Muscle layer of duodenum (tissue), 2 donors: ENCODE data around the gene SIGLEC10.
A peak's percentile ranks its signal among the peaks of the same experiment; 100 is the strongest.
"Not testable (repeated sequence)": the region's sequence is repeated elsewhere in the genome, so short reads cannot be mapped to it uniquely, and the experiment has no call there.

Experiments used
- H3K27ac ChIP-seq: one replicate; pipeline ENCODE4 v1.7.0; 2013; ENCODE audit warnings: mild to moderate bottlenecking, low read length
- H3K27me3 ChIP-seq: one replicate; pipeline ENCODE4 v1.7.0; 2013; ENCODE audit warnings: low read depth, mild to moderate bottlenecking, control low read depth, low read length
- H3K36me3 ChIP-seq, 2 donors: one replicate each; pipeline ENCODE4 v1.7.0; 2013; ENCODE audit warnings: low read length in 2 of 2, control low read depth in 1 of 2, mild to moderate bottlenecking in 1 of 2; ENCODE audit not compliant: insufficient read depth in 2 of 2, control insufficient read depth in 1 of 2
- H3K4me1 ChIP-seq, 2 donors: one replicate each; pipeline ENCODE4 v1.7.0; 2013; ENCODE audit warnings: low read length in 2 of 2, mild to moderate bottlenecking in 2 of 2, control low read depth in 1 of 2, moderate library complexity in 1 of 2; ENCODE audit not compliant: insufficient read depth in 2 of 2, control insufficient read depth in 1 of 2
- H3K4me3 ChIP-seq, 2 donors: one replicate each; pipeline ENCODE4 v1.7.0; 2013; ENCODE audit warnings: low read length in 2 of 2, low read depth in 1 of 2, mild to moderate bottlenecking in 1 of 2
- H3K9me3 ChIP-seq, 2 donors: one replicate each; pipeline ENCODE4 v1.7.0; 2013; ENCODE audit warnings: low read length in 2 of 2, control low read depth in 1 of 2, mild to moderate bottlenecking in 1 of 2; ENCODE audit not compliant: control insufficient read depth in 1 of 2
- donor health status: healthy.

Gene SIGLEC10

DNA sequence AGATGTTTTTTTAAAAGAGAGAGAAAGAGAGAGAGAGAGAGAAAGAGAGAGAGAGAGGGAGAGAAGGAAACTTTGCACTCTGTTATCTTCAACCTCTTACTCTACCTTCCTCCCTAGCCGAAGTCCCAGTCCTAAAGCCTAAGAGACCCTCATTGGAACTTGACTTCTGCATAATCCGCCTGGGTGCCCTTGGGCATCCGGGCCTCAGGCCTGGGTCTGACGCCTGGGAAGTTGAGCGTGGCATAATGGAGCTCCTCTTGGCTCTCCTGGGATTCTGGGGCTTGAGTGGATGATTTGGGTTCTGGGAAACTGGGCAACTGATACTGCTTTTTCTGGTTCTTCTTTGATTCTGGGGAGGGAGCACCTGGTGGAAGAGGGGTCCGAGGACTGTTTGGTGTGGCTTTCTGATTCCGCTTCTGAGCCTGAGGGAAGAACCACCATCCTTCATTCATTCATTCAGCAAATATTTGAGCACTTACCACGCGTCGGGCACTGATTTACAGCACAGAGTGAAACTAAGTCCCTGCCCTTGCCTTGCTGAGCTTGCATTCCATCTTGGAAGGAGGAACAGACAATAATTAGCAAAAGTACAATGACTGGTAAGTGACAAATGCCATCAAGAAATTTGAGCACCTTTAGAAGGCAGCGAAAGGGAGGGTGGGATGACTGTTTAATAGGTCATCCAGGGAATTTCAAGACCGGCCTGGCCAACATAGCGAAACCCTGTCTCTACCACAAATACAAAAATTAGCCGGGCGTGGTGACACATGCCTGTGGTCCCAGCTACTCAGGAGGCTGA is 6.3 kb downstream of the SIGLEC10 start:
- Histone ChIP-seq H3K27ac (no peak overlapping the region), H3K36me3 (no peaks in the 10 kb centered on the region), H3K9me3 (no peaks in the 10 kb centered on the region), H3K4me3 (no peak overlapping the region), H3K27me3 (no peaks in the 10 kb centered on the region), H3K4me1 (peaks cover 0 to 3% of the 10 kb centered on the region in 2 donors)

DNA sequence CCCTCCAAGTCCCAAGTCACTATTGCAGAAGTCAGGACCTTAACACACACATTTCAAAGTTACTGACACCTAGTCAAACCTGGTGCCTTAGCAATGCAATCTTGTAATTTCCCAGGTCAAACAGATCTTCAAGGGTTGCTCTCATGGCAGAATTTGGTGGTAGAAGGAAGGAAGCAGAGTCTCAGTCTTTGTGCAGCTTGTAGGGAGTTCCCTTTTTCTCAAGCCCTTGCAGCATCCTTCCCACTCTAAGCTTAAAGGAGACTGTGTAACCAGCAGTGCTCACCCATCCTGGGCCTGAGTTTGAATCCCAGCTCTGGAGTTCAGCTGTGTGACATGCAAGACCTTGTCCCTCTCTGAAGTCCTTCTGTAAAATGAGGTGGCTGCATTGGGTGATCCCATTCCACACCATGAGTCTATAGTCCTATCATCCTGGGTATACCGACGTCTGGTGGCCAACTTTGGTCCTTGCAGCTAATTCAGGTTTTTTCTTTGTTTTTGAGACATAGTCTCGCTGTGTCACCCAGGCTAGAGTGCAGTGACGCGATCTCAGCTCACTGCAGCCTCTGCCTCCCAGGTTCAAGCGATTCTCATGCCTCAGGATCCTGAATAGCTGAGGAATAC is 9.8 kb downstream of the SIGLEC10 start:
- no peak overlapping the region for H3K4me3 ChIP-seq
- H3K27me3 ChIP-seq, result no peaks in the 10 kb centered on the region
- no peak overlapping the region for H3K27ac ChIP-seq
- peaks cover 0 to 3% of the 10 kb centered on the region in 2 donors for H3K4me1 ChIP-seq
- no peaks in the 10 kb centered on the region for H3K36me3 ChIP-seq
- peaks cover 0 to 6% of the 10 kb centered on the region in 2 donors for H3K9me3 ChIP-seq

DNA sequence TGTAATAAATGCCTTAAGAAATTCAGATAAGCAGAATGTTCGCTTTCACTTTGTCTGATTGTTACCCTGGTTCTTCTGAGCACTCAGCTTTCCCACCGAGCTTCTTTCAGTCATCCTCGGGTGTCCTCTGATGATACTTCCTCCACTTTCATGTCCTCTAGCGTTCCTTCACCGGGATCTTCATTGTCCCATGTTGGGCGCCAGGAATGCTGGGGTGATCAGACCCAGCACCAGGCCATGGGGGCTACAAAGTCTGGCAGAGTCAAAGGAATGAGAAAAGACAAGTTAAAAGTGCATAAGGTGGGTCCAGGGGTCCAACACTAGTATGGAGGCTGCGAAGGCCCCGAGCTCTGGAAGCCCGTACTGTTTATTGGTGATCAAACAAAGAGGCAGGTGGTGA is 15.3 kb downstream of the SIGLEC10 start:
- Histone ChIP-seq H3K27ac (no peak overlapping the region), H3K4me3 (no peak overlapping the region), H3K4me1 (no peaks in the 10 kb centered on the region), H3K27me3 (no peaks in the 10 kb centered on the region), H3K9me3 (peaks cover 7 to 11% of the 10 kb centered on the region in 2 donors), H3K36me3 (no peaks in the 10 kb centered on the region)

DNA sequence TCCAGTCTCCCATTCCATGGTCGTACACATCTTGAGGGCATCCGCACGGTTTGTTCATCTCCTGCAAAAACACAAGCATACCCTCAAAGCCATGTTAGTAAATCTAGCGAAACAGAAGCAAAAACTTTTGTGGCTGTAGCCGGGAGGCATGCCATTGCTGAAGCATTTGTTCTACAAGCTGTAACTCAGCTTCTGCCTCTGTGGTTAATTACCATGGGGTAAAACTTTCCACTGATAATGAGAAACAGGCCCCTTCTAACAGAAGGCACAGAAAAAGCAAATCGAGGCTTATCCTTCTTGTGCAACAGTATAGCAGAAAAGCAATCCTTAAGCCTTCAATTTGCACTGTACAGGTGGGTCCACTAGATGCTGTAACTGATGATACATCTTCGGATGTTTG is 17.5 kb downstream of the SIGLEC10 start:
- H3K9me3 ChIP-seq, result peaks cover 7 to 11% of the 10 kb centered on the region in 2 donors
- H3K27me3 ChIP-seq, H3K4me1 ChIP-seq, H3K36me3 ChIP-seq, H3K27ac ChIP-seq, H3K4me3 ChIP-seq: not testable (repeated sequence)

DNA sequence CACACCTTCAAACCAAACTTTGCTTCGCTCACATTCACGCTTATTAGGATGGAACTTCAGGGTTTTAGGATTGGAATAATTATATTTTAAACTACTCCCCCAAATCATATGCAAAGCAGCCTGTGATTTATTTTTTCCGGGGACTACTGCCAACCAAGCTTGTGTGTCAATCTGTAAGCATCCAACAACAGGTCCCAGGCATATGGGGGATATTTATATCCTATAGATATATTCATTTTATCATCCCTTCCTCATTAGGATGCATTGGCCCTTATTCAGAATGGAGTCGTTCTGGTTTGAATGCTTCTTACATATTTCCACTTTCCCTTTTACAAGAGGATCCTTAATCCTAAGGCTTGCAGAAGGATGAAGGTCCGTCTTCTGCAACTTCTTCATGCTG is 18.2 kb downstream of the SIGLEC10 start:
- H3K36me3 ChIP-seq, result no peaks in the 10 kb centered on the region
- no peak overlapping the region for H3K27ac ChIP-seq
- H3K4me3 ChIP-seq, result no peak overlapping the region
- H3K9me3 ChIP-seq, result peaks cover 7 to 11% of the 10 kb centered on the region in 2 donors
- H3K4me1 ChIP-seq, result peaks cover 0 to 8% of the 10 kb centered on the region in 2 donors
- no peaks in the 10 kb centered on the region for H3K27me3 ChIP-seq

DNA sequence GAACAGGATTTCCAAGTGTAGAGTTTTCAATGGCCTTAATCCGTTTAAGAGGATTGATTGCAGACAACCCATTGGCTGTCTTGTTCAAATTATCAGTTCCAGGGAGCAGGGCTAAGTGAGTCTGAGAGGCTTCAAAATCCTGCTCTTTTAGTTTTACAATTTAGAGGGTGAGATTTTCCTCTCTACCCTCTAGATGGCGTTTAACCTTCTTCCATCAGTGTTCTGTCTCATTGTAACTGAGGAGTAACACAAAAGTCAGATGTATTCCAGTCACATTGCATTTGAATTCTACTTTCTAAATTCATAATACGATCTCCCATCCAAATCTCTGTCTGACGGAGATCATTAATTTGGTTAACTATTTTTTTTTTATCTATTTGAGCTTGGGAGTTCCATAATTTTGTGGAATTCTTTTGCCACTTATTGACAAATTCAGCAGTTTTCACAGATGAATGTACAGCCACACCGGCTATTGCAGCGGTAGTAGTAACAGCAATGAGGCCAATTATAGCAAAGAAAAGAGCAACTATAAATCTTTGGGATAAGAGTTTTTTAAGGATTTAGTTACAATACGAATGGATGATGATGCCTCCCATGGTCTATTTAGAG is 19.2 kb downstream of the SIGLEC10 start:
- Histone ChIP-seq H3K4me3 (no peak overlapping the region), H3K27ac (no peak overlapping the region), H3K36me3 (no peaks in the 10 kb centered on the region), H3K4me1 (peaks cover 0 to 12% of the 10 kb centered on the region in 2 donors), H3K27me3 (no peaks in the 10 kb centered on the region), H3K9me3 (peaks cover 7 to 8% of the 10 kb centered on the region in 2 donors)

DNA sequence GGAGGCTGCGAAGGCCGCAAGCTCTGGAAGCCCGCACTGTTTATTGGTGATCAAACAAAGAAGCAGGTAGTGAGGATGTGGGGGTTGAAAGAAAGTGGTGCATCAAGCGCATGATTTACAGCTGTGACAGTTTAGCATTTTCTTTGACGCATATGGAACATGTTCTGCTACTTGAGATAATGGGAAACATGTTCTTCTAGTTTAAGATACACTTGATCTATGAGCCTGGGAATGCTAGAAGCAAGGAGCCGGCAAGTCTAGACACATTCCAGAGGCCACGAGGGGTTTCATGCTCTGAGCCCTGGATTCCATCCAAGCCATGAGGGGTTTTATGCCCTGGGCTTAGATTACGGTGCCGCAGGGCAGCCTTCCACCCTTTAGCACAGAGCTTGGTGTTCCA is 20.0 kb downstream of the SIGLEC10 start:
- not testable (repeated sequence) for H3K27me3 ChIP-seq, H3K4me3 ChIP-seq, H3K27ac ChIP-seq, H3K9me3 ChIP-seq, H3K36me3 ChIP-seq
- H3K4me1 ChIP-seq, result peaks cover 0 to 12% of the 10 kb centered on the region in 2 donors

DNA sequence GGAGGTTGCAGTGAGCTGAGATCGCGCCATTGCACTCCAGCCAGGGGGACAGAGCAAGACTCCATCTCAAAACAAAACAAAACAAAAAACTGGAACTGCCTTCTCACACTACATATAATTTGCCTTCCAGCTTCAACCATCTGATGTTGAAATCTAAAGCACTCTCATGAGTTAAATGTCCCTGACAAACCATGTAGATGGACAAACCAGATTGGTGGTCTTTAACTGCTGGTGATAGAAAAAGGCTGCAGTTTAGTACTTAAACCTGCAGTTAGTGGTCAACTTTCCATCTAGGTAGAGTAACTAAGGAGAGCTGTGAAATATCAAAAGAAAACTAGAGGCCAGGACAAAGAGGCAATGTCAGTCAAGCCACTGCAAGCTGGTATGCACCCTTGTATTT is 21.3 kb downstream of the SIGLEC10 start:
- Histone ChIP-seq H3K4me1 (peaks cover 0 to 12% of the 10 kb centered on the region in 2 donors), H3K27me3 (no peaks in the 10 kb centered on the region), H3K9me3 (no peaks in the 10 kb centered on the region), H3K27ac (no peak overlapping the region), H3K4me3 (no peak overlapping the region), H3K36me3 (no peaks in the 10 kb centered on the region)

DNA sequence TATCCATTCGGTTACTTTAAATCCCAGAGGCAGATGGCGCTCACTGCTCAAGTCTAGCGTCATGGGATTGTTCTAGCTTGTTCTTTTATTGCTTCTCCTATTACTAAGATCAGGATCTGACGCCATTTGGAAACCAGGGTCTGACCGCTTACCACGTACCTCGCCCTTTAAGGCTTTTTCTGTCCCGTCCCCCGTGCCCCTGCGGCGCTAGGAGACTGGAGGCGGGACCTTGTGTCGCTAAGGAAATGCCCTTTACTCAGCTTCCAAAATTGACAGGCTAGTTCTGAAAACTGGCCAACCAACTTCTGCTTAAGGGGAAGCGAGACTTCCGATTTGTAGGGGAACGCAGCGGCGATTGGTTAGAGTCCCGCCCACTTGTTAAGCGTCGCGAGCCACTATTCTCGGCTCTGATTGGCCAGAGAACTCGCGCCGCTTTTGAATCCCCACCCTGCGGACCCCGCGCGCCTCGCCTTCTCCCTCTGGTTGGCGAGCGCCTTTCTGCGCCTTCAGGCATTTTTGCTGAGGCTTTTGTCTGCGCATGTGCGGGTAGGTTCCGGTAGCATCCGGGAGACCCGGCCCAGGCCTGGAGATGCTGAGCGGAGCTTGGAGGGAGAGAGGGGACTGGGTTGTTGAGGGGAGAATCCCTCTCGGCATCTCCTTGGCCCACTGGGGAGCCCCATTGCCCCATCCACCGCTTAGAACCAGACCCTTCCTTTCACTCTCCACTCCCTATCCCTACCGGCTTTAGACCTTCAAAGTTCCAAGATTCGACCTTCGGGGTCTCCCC is 23.2 kb downstream of the SIGLEC10 start:
- Histone ChIP-seq H3K9me3 (no peaks in the 10 kb centered on the region), H3K27ac (peak overlapping the region; percentile 77), H3K4me1 (peaks cover 0 to 12% of the 10 kb centered on the region in 2 donors), H3K4me3 (peak overlapping the region; percentile 70 to 71), H3K27me3 (no peaks in the 10 kb centered on the region), H3K36me3 (no peaks in the 10 kb centered on the region)

DNA sequence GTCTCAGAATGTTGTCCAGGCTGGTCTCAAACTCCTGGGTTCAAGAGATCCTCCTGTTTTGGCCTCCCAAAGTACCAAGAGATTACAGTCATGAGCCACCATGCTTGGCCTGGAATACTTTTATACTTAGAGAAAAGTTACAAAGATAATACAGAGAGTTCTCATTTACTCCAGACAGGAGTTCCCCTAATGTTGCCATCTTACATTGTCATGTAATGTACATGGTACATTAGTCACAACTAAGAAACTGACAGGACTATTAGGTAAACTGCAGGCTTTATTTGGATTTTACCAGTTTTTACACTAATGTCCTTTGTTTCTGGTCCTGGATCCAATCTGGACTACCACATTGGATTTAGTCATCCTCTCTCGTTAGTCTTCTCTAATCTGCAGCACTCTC is 24.7 kb downstream of the SIGLEC10 start:
- H3K4me1 ChIP-seq, result peaks cover 0 to 12% of the 10 kb centered on the region in 2 donors
- H3K4me3 ChIP-seq, result no peak overlapping the region
- no peaks in the 10 kb centered on the region for H3K9me3 ChIP-seq
- H3K36me3 ChIP-seq, result no peaks in the 10 kb centered on the region
- no peak overlapping the region for H3K27ac ChIP-seq
- H3K27me3 ChIP-seq, result no peaks in the 10 kb centered on the region

DNA sequence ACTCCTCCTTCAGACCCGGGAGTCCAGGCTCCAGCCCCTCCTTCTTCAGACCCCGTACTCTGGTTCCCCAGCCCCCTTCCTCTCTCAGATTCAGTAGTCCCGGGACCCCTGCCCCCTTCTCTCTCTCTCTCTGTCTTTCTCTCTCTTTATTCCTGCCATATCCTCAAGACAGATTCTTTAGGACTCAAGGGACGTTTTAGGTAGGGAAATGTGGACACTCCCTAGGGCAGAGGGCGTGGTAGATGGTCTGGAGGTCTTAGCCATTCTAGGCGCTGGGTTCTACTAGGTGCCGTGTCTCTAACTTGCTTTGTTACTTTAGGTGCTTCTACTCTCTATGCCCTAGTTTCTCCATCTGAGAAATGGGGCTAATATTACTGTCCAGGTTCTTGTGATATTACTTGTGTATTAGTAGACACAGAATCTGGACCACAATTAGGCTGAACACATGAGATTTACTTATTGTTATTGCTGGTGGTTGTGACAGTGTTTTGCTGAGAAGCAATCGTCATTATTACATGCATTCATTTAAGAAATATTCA is 26.3 kb downstream of the SIGLEC10 start:
- H3K27ac ChIP-seq, result no peak overlapping the region

More for the DNA sequence above, 26.3 kb downstream of the SIGLEC10 start:
- H3K4me1 ChIP-seq, result peaks cover 0 to 12% of the 10 kb centered on the region in 2 donors
- H3K27me3 ChIP-seq, result no peaks in the 10 kb centered on the region
- no peak overlapping the region for H3K4me3 ChIP-seq
- H3K9me3 ChIP-seq, result no peaks in the 10 kb centered on the region
- H3K36me3 ChIP-seq, result no peaks in the 10 kb centered on the region
